Pericardium fibroblast (primary cell): Measurements from ENCODE around the gene IL17C. TPM values are rescaled to one million over a fixed set of nuclear protein-coding genes. Genes with fewer than 3 reads are reported as not detected.

Source experiments
- total RNA-seq: library from RNA; depleted of rRNA; stranded (reverse); fragments of >200 nt; gene quantifications from 2 replicates; pipeline ENCODE4 v1.2.3, GENCODE V29; 2015

The IL17C gene, protein sequence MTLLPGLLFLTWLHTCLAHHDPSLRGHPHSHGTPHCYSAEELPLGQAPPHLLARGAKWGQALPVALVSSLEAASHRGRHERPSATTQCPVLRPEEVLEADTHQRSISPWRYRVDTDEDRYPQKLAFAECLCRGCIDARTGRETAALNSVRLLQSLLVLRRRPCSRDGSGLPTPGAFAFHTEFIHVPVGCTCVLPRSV
- not detected in 2 replicates for total RNA-seq

DNA sequence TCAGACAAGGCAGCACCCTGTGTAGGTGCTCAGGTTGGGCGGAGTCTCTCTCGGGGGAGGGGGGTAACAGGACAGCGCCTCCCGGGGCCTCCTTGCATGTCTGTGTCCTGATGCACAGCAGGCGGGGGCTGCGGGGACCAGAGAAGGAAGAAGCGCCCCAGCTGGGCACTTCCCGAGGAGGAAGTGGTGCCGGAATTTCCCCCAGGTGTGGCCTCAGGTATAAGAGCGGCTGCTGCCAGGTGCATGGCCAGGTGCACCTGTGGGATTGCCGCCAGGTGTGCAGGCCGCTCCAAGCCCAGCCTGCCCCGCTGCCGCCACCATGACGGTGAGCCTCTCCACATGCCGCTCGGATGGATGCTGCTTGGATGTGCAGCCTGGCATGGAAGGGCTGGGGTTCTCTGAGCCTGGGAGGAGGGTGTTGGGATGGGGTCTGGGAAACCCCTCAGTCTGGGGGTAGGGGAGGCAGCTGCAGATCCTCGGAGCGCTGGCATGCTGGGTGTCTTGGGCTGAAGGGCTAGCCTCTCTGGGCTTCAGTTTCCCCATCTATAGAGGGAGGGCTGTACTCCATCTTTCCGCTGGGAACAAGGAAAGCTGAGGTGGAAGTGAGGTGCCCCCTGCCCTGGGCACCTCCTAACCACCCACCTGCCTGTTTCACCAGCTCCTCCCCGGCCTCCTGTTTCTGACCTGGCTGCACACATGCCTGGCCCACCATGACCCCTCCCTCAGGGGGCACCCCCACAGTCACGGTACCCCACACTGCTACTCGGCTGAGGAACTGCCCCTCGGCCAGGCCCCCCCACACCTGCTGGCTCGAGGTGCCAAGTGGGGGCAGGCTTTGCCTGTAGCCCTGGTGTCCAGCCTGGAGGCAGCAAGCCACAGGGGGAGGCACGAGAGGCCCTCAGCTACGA, at the start of gene IL17C:
Gene IL17C, plus strand, starts transcription at position 250 of the 908 bp plus-strand sequence. Its CDS starts 70 bp downstream, at position 320.

DNA sequence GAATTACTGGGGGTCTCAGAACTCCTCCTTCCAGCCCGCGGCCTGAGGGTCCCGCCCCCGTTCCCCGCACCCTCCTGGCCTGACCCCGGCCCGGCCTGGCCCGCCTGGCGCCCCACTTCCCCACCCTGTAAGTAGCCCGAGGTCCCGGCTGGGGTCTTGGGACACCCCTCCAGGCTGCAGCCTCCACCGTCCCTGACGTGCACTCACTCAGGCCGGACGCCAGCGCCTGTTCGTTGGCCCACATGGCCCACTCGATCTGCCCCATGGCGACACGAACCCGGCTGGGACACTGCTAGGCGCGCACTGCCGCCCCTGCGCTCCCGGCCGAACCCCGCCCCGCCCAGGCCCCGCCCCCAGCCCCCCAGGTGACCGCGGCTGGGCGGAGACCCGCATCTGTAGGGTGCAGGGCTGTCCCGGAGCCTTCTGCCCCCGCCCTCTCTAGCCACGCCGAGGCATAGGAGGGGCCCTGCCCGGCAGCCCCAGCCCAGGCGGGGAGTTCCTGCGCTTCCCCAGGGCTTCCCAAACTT, 12.4 kb downstream of the IL17C start, which contains the start of gene CYBA:
Gene CYBA, minus strand, starts transcription at position 305 of the 527 bp plus-strand sequence. Its CDS starts 40 bp downstream, at position 265.

DNA sequence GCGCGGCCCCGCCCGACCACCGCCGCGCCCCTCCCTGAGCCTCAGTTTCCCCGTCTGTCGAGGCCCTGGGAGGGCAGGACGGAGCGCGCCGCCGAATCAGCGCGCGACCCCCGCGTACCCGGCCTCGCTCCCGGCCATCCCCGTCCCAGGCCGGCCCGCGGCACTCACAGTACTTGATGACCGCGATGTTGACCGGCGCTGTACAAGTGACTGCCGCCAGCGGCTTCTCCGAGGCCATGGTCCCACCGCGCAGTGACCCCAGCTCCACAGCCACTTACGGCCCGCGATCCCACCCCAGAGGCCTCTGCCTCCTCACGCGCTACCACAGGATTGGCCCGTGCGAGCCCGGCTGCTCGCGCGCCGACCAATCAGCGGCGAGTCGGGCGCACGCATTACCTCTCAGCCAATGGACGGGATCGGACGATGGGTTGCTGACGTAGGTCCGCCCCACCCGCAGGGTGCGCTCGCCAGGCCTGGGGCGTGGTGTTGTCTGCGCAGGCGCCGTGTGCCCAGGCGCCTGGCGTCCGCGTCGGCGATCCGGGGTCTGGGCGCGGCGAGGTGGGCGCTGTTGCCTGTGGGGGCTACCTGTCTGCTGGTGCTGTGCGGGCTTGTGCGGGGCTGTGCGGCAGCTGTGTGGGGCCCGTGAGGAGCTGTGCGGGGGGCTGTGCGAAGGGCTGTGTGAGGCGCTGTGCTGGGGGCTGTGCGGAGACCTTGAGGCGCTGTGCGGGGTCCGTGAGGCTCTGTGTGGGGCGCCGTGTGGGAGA, 24.7 kb downstream of the IL17C start, which contains the start of gene MVD:
Gene MVD, minus strand, starts transcription at position 249 of the 764 bp plus-strand sequence. Its CDS starts 11 bp downstream, at position 238.

DNA sequence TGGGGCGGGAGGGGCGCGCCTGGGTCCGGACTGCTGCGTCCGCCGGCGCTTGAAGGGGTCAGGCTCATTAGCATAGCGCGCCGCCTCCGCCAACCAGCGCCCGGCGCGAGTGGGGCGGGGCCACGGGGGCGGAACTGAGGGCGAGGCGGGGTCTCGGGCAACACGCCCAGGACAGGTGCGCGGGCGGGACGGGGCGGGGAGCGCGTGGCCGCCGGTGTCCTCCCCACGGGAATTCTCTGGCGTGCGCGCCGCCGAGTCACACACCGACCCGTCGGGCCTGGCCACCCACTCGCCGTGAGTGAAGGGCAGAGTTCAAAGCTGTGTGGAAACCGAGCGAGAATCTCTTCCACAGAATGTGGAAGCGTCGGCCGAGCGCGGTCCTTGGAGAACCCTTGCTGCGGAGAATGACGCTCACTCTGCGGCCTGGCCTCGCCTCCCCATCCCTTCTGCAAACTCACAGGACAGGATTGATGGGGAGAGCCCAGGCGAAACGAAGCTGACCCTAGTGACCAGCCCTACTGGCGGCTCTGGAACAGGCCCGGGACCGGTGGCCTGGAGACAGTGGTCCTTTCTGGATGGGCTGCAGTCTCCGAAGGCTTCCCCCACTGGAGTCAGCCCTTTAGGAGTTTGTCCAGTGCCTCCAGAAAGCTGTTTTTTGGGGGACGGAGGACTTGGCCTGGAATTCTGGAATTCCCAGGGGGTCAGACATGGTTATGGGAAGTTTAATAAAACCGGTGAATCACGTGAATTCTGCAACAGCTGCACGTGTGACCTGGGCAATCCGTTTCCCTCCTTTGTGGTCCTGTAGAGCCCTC, 48.3 kb downstream of the IL17C start, which contains the start of gene SNAI3:
Gene SNAI3, minus strand, starts transcription at position 69 of the 815 bp plus-strand sequence. CDS start 101 bp downstream, outside the sequence.

Other genes with a start within 250 kb of the IL17C start
- 2.8 TPM in 2 replicates for gene ZFPM1, start 185.3 kb upstream of the IL17C start, total RNA-seq
- gene ZC3H18, start 68.2 kb upstream of the IL17C start, total RNA-seq, result 12.1 and 13.0 TPM in 2 replicates
- 145 and 261 TPM in 2 replicates for gene CYBA, start 12.5 kb downstream of the IL17C start, total RNA-seq
- gene MVD, start 24.5 kb downstream of the IL17C start, total RNA-seq, result 78.5 and 111 TPM in 2 replicates
- gene SNAI3, start 47.9 kb downstream of the IL17C start, total RNA-seq, result not detected in 2 replicates
- 16.9 and 22.3 TPM in 2 replicates for gene RNF166, start 67.8 kb downstream of the IL17C start, total RNA-seq
- gene CTU2, start 67.9 kb downstream of the IL17C start, total RNA-seq, result 9.1 and 13.4 TPM in 2 replicates
- gene PIEZO1, start 146.6 kb downstream of the IL17C start, total RNA-seq, result 126 and 134 TPM in 2 replicates
- gene CDT1, start 165.2 kb downstream of the IL17C start, total RNA-seq, result 1.5 and 5.4 TPM in 2 replicates
- 198 and 228 TPM in 2 replicates for gene APRT, start 173.4 kb downstream of the IL17C start, total RNA-seq
- 33.0 and 37.8 TPM in 2 replicates for gene GALNS, start 218.4 kb downstream of the IL17C start, total RNA-seq
- 52.2 and 58.0 TPM in 2 replicates for gene TRAPPC2L, start 218.6 kb downstream of the IL17C start, total RNA-seq
- not detected in 2 replicates for gene PABPN1L, start 228.1 kb downstream of the IL17C start, total RNA-seq